ACC112 (cell line): ENCODE data around the gene CCR7.
"Not testable (repeated sequence)": the region's sequence is repeated elsewhere in the genome, so short reads cannot be mapped to it uniquely, and the experiment has no call there.

Experiments
- H2AFZ ChIP-seq: fragments of 200-600 bp; sonication (generic); one replicate; pipeline ENCODE4 v1.6.0; 2017; ENCODE audit warnings: antibody characterized with exemption, low read length; ENCODE audit not compliant: unreplicated experiment
- H3K27ac ChIP-seq: fragments of 200-600 bp; sonication (generic); 2 replicates; pipeline ENCODE4 v1.5.1; 2014; ENCODE audit warnings: low read depth, mild to moderate bottlenecking, antibody characterized with exemption, low read length, moderate library complexity
- H3K27me3 ChIP-seq: fragments of 200-600 bp; sonication (generic); 2 replicates; pipeline ENCODE4 v1.6.1; 2014; ENCODE audit warnings: mild to moderate bottlenecking, antibody characterized with exemption, low read length, moderate library complexity, mixed read lengths; ENCODE audit not compliant: insufficient read depth
- H3K36me3 ChIP-seq: fragments of 200-600 bp; sonication (generic); 2 replicates; pipeline ENCODE4 v1.6.1; 2016; ENCODE audit warnings: mild to moderate bottlenecking, antibody characterized with exemption, low read length, moderate library complexity, mixed read lengths; ENCODE audit not compliant: insufficient read depth
- H3K4me1 ChIP-seq: fragments of 200-600 bp; sonication (generic); one replicate; pipeline ENCODE4 v1.6.1; 2016; ENCODE audit warnings: low read length, mixed read lengths; ENCODE audit not compliant: insufficient read depth, unreplicated experiment, control insufficient read depth
- H3K4me3 ChIP-seq: fragments of 200-600 bp; sonication (generic); 2 replicates; pipeline ENCODE4 v1.5.1; 2014; ENCODE audit warnings: mild to moderate bottlenecking, low read depth, low read length
- H3K79me2 ChIP-seq: fragments of 200-600 bp; sonication (generic); one replicate; pipeline ENCODE4 v1.6.0; 2016; ENCODE audit warnings: low read length; ENCODE audit not compliant: control insufficient read depth, unreplicated experiment, insufficient read depth

Gene CCR7

DNA sequence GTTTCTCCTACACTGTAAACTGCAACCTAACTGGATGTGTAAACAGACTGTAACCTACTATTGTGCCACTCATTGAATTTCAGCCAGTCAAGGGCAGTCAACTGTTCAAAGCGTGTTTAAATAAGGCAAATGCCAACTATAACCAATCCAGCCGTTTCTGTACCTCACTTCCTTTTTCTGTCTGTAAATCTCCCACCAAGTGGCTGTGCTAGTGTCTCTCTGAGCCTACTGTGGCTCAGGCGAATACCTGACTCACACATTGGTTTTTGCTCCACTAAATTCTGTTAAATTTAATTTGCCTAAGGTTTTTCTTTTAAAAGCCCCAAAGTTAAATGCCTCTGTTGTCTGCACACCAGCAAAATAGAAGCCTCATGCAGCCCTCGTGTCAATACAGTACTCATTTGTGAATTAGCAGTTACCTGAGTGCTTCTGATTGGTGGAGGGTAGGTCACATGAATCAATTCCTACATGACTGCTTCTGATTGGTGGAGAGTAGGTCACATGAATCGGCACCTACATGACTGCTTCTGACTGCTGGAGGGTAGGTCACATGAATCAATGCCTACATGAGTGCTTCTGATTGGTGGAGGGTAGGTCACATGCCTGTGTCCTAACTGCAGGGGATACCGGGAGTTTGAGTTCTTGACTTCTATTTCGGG lies 31.1 kb upstream of the CCR7 start:
- Histone ChIP-seq H3K27ac (no peak overlapping the region), H2AFZ (no peak overlapping the region), H3K4me3 (no peak overlapping the region)

DNA sequence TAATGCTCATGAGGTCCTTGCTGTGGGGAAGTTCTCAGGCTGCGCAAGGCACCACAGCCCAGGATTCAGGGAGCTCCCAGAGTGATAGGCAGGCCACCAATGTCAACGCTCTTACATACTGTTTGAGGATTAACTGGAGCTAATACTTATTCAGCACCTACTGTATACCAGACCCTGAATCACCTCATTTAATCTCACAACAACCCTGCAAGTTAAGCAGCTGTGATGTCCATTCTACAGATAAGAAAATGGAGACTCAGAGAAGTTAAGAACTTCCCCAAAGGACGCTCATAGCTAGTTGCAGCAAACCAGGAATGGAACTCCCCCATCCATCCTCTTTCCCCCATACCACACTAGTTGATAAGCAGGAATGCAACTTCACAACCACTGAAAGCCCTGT lies 25.5 kb upstream of the CCR7 start:
- H3K27ac ChIP-seq, result no peak overlapping the region

More for the DNA sequence above, 31.1 kb upstream of the CCR7 start:
- Histone ChIP-seq H3K27me3 (no peaks in the 10 kb centered on the region), H3K79me2 (no peaks in the 10 kb centered on the region), H3K4me1 (peaks cover 10% of the 10 kb centered on the region), H3K36me3 (no peaks in the 10 kb centered on the region)

DNA sequence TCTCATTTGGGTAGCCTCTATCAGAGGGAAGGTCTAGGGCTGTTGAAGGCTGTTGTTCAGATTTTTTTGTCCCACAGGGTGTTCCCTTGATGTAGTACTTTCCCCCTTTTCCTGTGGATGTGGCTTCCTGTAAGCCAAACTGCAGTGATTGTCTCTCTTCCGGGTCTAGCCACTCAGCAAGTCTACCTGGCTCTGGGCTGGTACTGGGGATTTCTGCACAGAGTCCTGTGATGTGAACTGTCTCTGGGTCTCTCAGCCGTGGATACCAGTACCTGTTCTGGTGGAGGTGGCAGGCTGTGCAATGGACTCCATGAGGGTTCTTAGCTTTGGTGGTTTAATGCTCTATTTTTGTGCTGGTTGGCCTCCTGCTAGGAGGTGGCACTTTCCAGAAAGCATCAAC lies 23.3 kb upstream of the CCR7 start:
- no peaks in the 10 kb centered on the region for H3K4me1 ChIP-seq
- H3K27me3 ChIP-seq, result peaks cover 36% of the 10 kb centered on the region
- H3K36me3 ChIP-seq, result no peaks in the 10 kb centered on the region
- no peak overlapping the region for H3K4me3 ChIP-seq
- H2AFZ ChIP-seq, result no peak overlapping the region
- no peak overlapping the region for H3K27ac ChIP-seq
- no peaks in the 10 kb centered on the region for H3K79me2 ChIP-seq

More for the DNA sequence above, 25.5 kb upstream of the CCR7 start:
- peaks cover 36% of the 10 kb centered on the region for H3K27me3 ChIP-seq
- no peak overlapping the region for H3K4me3 ChIP-seq
- no peak overlapping the region for H2AFZ ChIP-seq
- H3K4me1 ChIP-seq, result no peaks in the 10 kb centered on the region
- H3K79me2 ChIP-seq, result no peaks in the 10 kb centered on the region
- no peaks in the 10 kb centered on the region for H3K36me3 ChIP-seq

DNA sequence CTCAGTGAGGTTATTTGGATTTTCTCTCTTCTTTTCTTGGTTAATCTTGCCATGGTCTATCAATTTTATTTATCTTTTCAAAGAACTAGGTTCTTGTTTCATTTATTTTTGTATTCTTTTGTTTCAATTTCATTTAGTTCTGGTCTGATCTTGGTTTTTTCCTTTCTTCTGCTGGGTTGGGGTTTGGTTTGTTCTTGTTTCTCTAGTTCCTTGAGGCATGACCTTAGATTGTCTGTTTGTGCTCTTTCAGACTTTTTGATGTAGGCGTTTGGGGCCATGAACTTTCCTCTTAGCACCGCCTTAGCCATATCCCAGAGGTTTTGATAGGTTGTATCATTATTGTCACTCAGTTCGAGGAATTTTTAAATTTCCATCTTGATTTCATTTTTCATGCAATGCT lies 21.0 kb upstream of the CCR7 start:
- H3K36me3 ChIP-seq, H3K27ac ChIP-seq, H2AFZ ChIP-seq, H3K4me1 ChIP-seq, H3K79me2 ChIP-seq, H3K4me3 ChIP-seq: not testable (repeated sequence)
- peaks cover 36% of the 10 kb centered on the region for H3K27me3 ChIP-seq

DNA sequence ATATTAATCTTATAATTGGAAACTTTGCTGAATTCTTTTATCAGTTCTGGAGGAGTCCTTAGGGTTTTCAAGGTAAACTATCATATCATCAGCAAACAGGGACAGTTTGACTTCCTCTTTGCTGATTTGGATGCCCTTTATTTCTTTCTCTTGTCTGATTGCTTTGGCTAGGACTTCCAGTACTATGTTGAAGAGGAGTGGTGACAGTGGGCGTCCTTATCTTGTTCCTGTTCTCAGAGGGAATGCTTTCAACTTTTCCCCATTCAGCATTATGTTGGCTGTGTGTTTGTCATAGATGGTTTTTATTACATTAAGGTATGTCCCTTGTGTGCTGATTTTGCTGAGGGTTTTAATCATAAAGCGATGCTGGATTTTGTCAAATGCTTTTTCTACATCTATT lies 19.7 kb upstream of the CCR7 start:
- not testable (repeated sequence) for H3K4me3 ChIP-seq, H3K4me1 ChIP-seq, H2AFZ ChIP-seq, H3K79me2 ChIP-seq, H3K36me3 ChIP-seq, H3K27ac ChIP-seq
- H3K27me3 ChIP-seq, result peaks cover 32% of the 10 kb centered on the region

DNA sequence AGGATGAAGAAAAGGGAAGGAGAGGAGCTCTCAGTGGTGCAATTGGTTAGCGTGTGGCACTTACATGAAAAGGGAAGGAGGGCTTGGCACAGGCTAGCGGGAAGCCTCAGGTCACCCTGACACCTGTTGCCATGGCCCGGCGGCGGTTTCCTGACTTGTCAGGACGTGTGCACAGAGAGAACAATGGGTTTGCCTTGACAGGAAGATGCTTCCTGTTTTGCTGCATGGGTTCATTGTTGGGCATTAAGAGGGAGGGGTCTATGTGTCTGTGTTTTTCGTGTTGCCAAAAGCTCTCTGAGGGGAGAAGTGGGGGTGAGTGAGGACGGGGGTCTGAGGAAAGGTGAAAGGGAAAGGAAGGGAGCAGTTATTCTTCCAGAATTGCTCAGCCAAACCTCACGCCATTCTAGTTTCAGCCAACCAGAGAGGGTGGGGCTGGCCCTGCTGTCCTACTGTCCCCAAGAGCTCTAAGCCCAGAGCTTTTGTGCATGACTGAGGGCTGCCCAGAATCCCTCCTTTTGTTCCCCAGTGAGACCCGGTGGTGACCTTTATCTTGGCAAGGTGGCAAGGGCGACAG lies 17.1 kb upstream of the CCR7 start:
- no peaks in the 10 kb centered on the region for H3K4me1 ChIP-seq
- H3K27me3 ChIP-seq, result peaks cover 13% of the 10 kb centered on the region; the same call in 1 of the 2 replicates
- no peaks in the 10 kb centered on the region for H3K79me2 ChIP-seq
- no peaks in the 10 kb centered on the region for H3K36me3 ChIP-seq
- H2AFZ ChIP-seq, result no peak overlapping the region
- no peak overlapping the region for H3K27ac ChIP-seq
- H3K4me3 ChIP-seq, result no peak overlapping the region

DNA sequence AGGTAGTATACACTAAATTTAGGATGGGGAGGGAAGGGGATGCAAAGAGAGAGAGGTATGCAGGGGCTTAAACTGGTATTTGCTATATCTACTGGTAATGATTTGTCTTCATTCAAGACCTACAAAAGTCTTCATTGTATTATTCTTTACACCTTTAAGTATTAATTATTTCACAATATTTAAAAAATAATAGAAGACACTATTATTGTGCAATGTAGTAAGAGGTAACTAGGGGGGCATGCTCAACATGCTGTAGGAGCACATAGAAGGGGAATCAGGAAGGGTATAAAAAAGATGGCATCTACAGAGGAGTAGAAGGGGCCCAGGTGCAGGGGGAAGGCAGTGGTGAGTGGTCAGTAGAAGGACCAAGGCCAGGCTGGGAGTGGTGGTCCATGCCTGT lies 14.9 kb upstream of the CCR7 start:
- no peak overlapping the region for H3K27ac ChIP-seq
- H3K27me3 ChIP-seq, result peaks cover 17% of the 10 kb centered on the region; the same call in 1 of the 2 replicates
- no peak overlapping the region for H2AFZ ChIP-seq

DNA sequence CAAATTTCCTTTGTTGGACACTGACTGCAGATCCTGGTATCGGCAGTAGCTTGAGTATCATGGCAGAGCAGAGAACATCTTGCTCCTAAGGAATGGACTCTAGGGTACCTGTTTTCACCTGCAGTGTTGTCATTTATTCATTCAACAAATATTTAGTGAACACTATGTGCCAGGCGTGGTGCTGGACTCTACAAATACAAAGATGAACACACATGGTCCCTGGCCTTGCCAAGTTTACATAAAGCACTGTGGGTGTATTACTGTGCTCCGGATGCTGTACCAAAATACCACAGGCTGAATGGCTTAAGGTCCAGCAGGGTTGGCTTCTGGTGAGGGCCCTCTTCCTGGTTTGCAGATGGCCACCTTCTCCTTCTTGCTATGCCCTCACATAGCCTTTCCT lies 14.2 kb upstream of the CCR7 start:
- H3K4me1 ChIP-seq, result no peaks in the 10 kb centered on the region
- no peaks in the 10 kb centered on the region for H3K79me2 ChIP-seq
- H3K27me3 ChIP-seq, result peaks cover 23% of the 10 kb centered on the region; the same call in 1 of the 2 replicates
- no peak overlapping the region for H2AFZ ChIP-seq
- no peak overlapping the region for H3K4me3 ChIP-seq
- no peaks in the 10 kb centered on the region; the same call in 1 of the 2 replicates for H3K36me3 ChIP-seq
- H3K27ac ChIP-seq, result no peak overlapping the region

More for the DNA sequence above, 14.9 kb upstream of the CCR7 start:
- Histone ChIP-seq H3K4me1 (no peaks in the 10 kb centered on the region), H3K4me3 (no peak overlapping the region), H3K79me2 (no peaks in the 10 kb centered on the region), H3K36me3 (no peaks in the 10 kb centered on the region; the same call in 1 of the 2 replicates)

DNA sequence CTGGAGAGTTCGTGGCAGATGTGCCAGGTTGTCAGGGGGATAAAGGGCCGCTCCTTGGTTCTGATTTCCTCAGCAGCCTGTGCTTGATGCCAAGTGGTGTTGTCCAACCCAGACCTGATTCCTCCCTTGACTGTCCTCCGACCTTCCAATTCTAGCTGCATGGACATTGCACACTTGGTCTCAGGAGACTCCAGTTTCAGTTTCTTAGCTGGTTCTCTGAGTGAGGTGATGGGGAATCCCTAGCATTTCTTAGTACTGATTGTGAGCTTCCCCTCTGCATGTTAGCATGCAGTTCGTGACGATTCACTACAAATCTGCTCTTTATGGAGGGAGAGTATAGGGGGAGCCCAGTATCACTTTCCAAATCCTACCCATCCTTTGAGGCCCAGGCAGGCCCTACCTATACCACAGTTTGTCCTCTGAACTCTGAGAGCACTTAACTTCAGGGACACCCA lies 12.4 kb upstream of the CCR7 start:
- no peaks in the 10 kb centered on the region for H3K4me1 ChIP-seq
- no peak overlapping the region for H3K4me3 ChIP-seq
- H3K79me2 ChIP-seq, result no peaks in the 10 kb centered on the region
- H3K27ac ChIP-seq, result no peak overlapping the region
- H2AFZ ChIP-seq, result no peak overlapping the region
- H3K27me3 ChIP-seq, result peaks cover 23% of the 10 kb centered on the region; the same call in 1 of the 2 replicates
- H3K36me3 ChIP-seq, result no peaks in the 10 kb centered on the region; the same call in 1 of the 2 replicates

DNA sequence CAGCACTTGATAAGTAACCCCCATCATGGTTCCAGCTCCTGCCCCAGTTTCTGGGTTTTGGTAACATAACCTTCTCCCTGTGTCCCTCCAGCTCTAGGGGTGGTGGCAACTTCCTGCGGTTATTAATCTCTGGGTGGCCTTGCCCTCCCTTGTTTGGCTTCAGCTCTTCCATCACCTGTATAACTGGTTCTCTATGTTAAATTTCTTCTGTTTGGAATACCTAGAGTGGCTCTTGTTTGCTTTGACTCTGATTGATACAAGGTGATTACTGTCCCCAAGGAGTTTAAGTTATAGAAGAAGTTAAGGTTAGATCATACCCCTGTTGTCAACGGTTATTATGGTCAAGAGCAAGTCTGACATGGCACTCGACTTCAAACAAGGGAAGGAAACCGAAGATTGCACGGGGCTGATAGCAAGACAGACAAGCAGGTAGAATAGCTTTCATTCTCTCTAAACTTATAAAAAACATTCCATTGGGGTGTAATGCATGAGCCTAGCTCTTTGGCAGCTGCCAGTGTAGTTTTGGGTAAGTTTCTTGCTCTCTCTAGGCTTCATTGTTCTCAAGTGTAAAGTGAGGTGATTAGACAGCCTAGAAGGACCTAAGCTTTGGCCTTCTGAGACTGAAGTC lies 11.0 kb upstream of the CCR7 start:
- Histone ChIP-seq H3K27ac (no peak overlapping the region), H3K27me3 (peaks cover 31% of the 10 kb centered on the region; the same call in 1 of the 2 replicates), H3K4me1 (no peaks in the 10 kb centered on the region), H2AFZ (no peak overlapping the region), H3K4me3 (no peak overlapping the region), H3K36me3 (no peaks in the 10 kb centered on the region; the same call in 1 of the 2 replicates), H3K79me2 (no peaks in the 10 kb centered on the region)

DNA sequence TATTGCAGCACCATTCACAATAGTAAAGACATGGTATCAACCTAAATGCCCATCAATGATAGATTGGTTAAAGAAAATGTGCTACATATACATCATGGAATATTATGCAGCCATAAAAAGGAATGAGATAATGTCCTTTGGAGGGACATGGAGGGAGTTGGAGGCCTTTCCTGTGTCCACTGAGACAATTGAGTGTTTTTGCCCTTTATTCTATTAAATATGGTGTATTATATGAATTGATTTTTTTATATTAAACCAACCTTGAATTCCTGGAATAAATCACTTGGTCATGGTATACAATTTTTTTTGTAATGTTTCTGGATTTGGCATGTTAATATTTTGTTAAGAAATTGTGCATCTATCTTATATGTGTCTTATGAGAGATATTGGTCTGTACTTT lies 9.0 kb upstream of the CCR7 start:
- H3K27me3 ChIP-seq, result peaks cover 44% of the 10 kb centered on the region
- H3K4me3 ChIP-seq, result no peak overlapping the region
- H3K4me1 ChIP-seq, result no peaks in the 10 kb centered on the region
- H2AFZ ChIP-seq, result no peak overlapping the region
- H3K36me3 ChIP-seq, result no peaks in the 10 kb centered on the region; the same call in 1 of the 2 replicates
- H3K79me2 ChIP-seq, result no peaks in the 10 kb centered on the region
- no peak overlapping the region for H3K27ac ChIP-seq
